Measurements from ENCODE around the gene SLC15A3.

DNA sequence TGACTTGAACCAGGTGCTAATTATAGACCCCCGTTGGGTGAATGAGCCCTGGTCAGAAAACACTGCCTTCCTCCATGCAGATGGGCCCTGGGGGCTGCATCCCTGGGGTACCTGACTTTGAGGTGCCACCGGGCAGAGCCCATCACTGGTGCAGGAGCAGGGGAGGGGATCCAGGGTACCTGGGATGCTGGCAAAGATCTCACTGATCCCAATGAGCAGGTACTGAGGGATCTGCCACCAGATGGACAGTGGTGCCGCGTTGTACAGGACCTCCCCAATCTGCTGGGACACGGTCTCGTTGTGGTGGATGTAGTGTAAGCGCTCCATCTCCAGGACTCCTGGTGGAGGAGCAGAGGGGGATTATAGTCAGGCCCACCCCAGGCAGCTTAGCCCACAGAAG, 12.7 kb downstream of the SLC15A3 start:
- TF ChIP-seq, protein P1, sequence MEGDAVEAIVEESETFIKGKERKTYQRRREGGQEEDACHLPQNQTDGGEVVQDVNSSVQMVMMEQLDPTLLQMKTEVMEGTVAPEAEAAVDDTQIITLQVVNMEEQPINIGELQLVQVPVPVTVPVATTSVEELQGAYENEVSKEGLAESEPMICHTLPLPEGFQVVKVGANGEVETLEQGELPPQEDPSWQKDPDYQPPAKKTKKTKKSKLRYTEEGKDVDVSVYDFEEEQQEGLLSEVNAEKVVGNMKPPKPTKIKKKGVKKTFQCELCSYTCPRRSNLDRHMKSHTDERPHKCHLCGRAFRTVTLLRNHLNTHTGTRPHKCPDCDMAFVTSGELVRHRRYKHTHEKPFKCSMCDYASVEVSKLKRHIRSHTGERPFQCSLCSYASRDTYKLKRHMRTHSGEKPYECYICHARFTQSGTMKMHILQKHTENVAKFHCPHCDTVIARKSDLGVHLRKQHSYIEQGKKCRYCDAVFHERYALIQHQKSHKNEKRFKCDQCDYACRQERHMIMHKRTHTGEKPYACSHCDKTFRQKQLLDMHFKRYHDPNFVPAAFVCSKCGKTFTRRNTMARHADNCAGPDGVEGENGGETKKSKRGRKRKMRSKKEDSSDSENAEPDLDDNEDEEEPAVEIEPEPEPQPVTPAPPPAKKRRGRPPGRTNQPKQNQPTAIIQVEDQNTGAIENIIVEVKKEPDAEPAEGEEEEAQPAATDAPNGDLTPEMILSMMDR (IDR thresholded peaks at IDR 0.05; ENCODE audit: insufficient read depth, low read length, poor library complexity, severe bottlenecking): no peak
- no peak for TF ChIP-seq EZH2phosphoT487 (conservative IDR thresholded peaks at IDR 0.05; ENCODE audit: low read length)
